ENCODE measurements around the gene EEF1AKMT1.
"Not testable (repeated sequence)": the region's sequence is repeated elsewhere in the genome, so short reads cannot be mapped to it uniquely, and the experiment has no call there.

Gene EEF1AKMT1

GRCh38 chr13:20780317-20780716 is 6.6 kb upstream of the EEF1AKMT1 start:
- DNase-seq: no peak

- DNase-seq: no peak
These were observed 5.6 kb upstream of the EEF1AKMT1 start for GRCh38 chr13:20779405-20779804.

GRCh38 chr13:20778311-20778710 is 4.5 kb upstream of the EEF1AKMT1 start:
- DNase-seq: no peak

- DNase-seq: no peak
These were observed 3.0 kb upstream of the EEF1AKMT1 start for GRCh38 chr13:20776751-20777150.

- no peak for DNase-seq
These were observed 2.2 kb upstream of the EEF1AKMT1 start for GRCh38 chr13:20775961-20776360.

- no peak for DNase-seq
These were observed 985 bp upstream of the EEF1AKMT1 start for GRCh38 chr13:20774746-20775145.

- no peak for DNase-seq
These were observed 1.2 kb downstream of the EEF1AKMT1 start for GRCh38 chr13:20772401-20773131.

GRCh38 chr13:20769834-20770233 is 3.9 kb downstream of the EEF1AKMT1 start:
- no peak for DNase-seq

- no peak for DNase-seq
These were observed 4.7 kb downstream of the EEF1AKMT1 start for GRCh38 chr13:20769091-20769490.

- DNase-seq: no peak
These were observed 6.3 kb downstream of the EEF1AKMT1 start for GRCh38 chr13:20767309-20767943.

GRCh38 chr13:20760872-20761271 is 12.9 kb downstream of the EEF1AKMT1 start:
- DNase-seq: no peak

- no peak for DNase-seq
These were observed 19.8 kb downstream of the EEF1AKMT1 start for GRCh38 chr13:20754009-20754408.

GRCh38 chr13:20749377-20749776 is 24.4 kb downstream of the EEF1AKMT1 start:
- no peak for DNase-seq

GRCh38 chr13:20743830-20744404 is 29.8 kb downstream of the EEF1AKMT1 start:
- not testable (repeated sequence) for DNase-seq

GRCh38 chr13:20740021-20740420 is 33.7 kb downstream of the EEF1AKMT1 start:
- DNase-seq: no peak

- no peak for DNase-seq
These were observed 35.1 kb downstream of the EEF1AKMT1 start for GRCh38 chr13:20738616-20739015.

GRCh38 chr13:20729633-20730585 is 43.9 kb downstream of the EEF1AKMT1 start:
- DNase-seq: no peak

- DNase-seq: no peak
These were observed 45.0 kb downstream of the EEF1AKMT1 start for GRCh38 chr13:20728579-20729311.

- no peak for DNase-seq
These were observed 45.9 kb downstream of the EEF1AKMT1 start for GRCh38 chr13:20727856-20728255.

GRCh38 chr13:20721454-20722357 is 52.1 kb downstream of the EEF1AKMT1 start:
- peak; percentile 78 for DNase-seq

GRCh38 chr13:20721058-20721453 is 52.7 kb downstream of the EEF1AKMT1 start:
- no peak for DNase-seq

Data from right kidney (tissue), 1 donor.